B cell (primary cell): ENCODE results near the gene DHRS7B. TPM values are rescaled to one million over a fixed set of nuclear protein-coding genes. Genes with fewer than 3 reads are reported as not detected.

Experiments
- ATAC-seq: fragments of 200-7000 bp; cut with Tn5 transposase; one replicate; pipeline ENCODE4 v1.10.0; 2021; ENCODE audit warnings: low read depth, mild to moderate bottlenecking, moderate number of reproducible peaks, moderate library complexity
- CTCF ChIA-PET: fragments of 350-600 bp; sonication (Branson Sonifier 250); formaldehyde crosslinking; loops from one replicate; lab custom pipeline; 2021; ENCODE audit warnings: antibody characterized with exemption, inconsistent platforms; lab: Charles Lee
- POLR2A ChIA-PET: fragments of 350-600 bp; sonication (Branson Sonifier 250); formaldehyde crosslinking; loops from one replicate; lab custom pipeline; 2021; ENCODE audit warnings: antibody characterized with exemption; lab: Charles Lee
- DNase-seq: peaks from one replicate; pipeline ENCODE4 v3.0.0; 2013
- H2AFZ ChIP-seq: 2 replicates; pipeline ENCODE4 v1.6.1; 2012; ENCODE audit warnings: mild to moderate bottlenecking, low read depth, low read length; ENCODE audit not compliant: insufficient read depth, poor library complexity, severe bottlenecking
- H3K27ac ChIP-seq, 2 donors: 1 replicate in 1 of 2; 2 replicates in 1 of 2; pipeline ENCODE4 v1.5.1; 2012 to 2013; ENCODE audit warnings: low read length in 2 of 2, mild to moderate bottlenecking in 2 of 2, moderate library complexity in 1 of 2
- H3K27me3 ChIP-seq, 4 experiments: fragments of 200-600 bp in 1 of 4; sonication (generic) in 1 of 4; replicated peaks in 1 of 4; 1 replicate in 2 of 4; 2 replicates in 2 of 4; pipeline versions ENCODE4 v1.6.1 to v1.7.0; 2013 to 2016; ENCODE audit warnings: low read length in 3 of 4, mild to moderate bottlenecking in 2 of 4, mixed read lengths in 1 of 4, moderate library complexity in 1 of 4; ENCODE audit not compliant: insufficient read depth in 4 of 4, control insufficient read depth in 3 of 4; ENCODE audit errors: control extremely low read depth in 1 of 4
- H3K36me3 ChIP-seq, 2 experiments: replicated peaks in 1 of 2; 1 replicate in 1 of 2; 2 replicates in 1 of 2; pipeline versions ENCODE4 v1.6.1 to v1.7.1; 2013; ENCODE audit warnings: low read length in 1 of 2; ENCODE audit not compliant: insufficient read depth in 2 of 2, control insufficient read depth in 1 of 2; ENCODE audit errors: control extremely low read depth in 1 of 2, extremely low read depth in 1 of 2
- H3K4me1 ChIP-seq, 2 donors: fragments of 200-600 bp in 1 of 2; sonication (generic) in 1 of 2; 1 replicate in 1 of 2; 2 replicates in 1 of 2; pipeline versions ENCODE4 v1.5.1 to v1.6.1; 2013 to 2017; ENCODE audit warnings: low read length in 2 of 2; ENCODE audit not compliant: control insufficient read depth in 2 of 2, insufficient read depth in 2 of 2
- H3K4me2 ChIP-seq: replicated peaks from 2 replicates; pipeline ENCODE3; 2012; ENCODE audit warnings: mild to moderate bottlenecking, low read depth, low read length; ENCODE audit not compliant: poor library complexity, severe bottlenecking
- H3K4me3 ChIP-seq, 5 experiments: fragments of 200-600 bp in 1 of 5; sonication (generic) in 1 of 5; 1 replicate in 3 of 5; 2 replicates in 2 of 5; pipeline versions ENCODE4 v1.5.1 to v1.7.0; 2011 to 2016; ENCODE audit warnings: low read length in 4 of 5, mild to moderate bottlenecking in 4 of 5, low read depth in 2 of 5, control low read depth in 1 of 5, moderate library complexity in 1 of 5; ENCODE audit not compliant: insufficient read depth in 1 of 5; ENCODE audit errors: control extremely low read depth in 1 of 5, extremely low read depth in 1 of 5
- H3K79me2 ChIP-seq: fragments of 200-600 bp; sonication (generic); one replicate; pipeline ENCODE4 v1.6.0; 2016; ENCODE audit warnings: low read length; ENCODE audit not compliant: control insufficient read depth, insufficient read depth
- H3K9ac ChIP-seq: fragments of 200-600 bp; sonication (generic); 2 replicates; pipeline ENCODE4 v1.6.1; 2017; ENCODE audit warnings: mild to moderate bottlenecking, low read length, moderate library complexity
- H3K9me3 ChIP-seq, 3 donors: one replicate each; pipeline versions ENCODE4 v1.6.1 to v1.7.1; 2013; ENCODE audit warnings: low read length in 2 of 3; ENCODE audit not compliant: control insufficient read depth in 2 of 3, insufficient read depth in 1 of 3; ENCODE audit errors: control extremely low read depth in 1 of 3
- H4K20me1 ChIP-seq: 2 replicates; pipeline ENCODE4 v1.6.0; 2012; ENCODE audit warnings: mild to moderate bottlenecking, low read length; ENCODE audit not compliant: insufficient read depth, control insufficient read depth, poor library complexity, severe bottlenecking
- H3K27ac Mint-ChIP-seq: one replicate; pipeline ENCODE4 v1.8.0; 2021; ENCODE audit warnings: mixed read lengths
- H3K27me3 Mint-ChIP-seq: one replicate; pipeline ENCODE4 v1.8.0; 2021; ENCODE audit warnings: mixed read lengths
- H3K4me1 Mint-ChIP-seq: one replicate; pipeline ENCODE4 v1.8.0; 2021; ENCODE audit warnings: mixed read lengths
- H3K4me3 Mint-ChIP-seq: one replicate; pipeline ENCODE4 v1.8.0; 2021; ENCODE audit warnings: mixed read lengths
- H3K9me3 Mint-ChIP-seq: one replicate; pipeline ENCODE4 v1.8.0; 2022; ENCODE audit warnings: mixed read lengths; ENCODE audit not compliant: insufficient read depth
- CTCF ChIP-seq: fragments of 200-600 bp; IDR thresholded peaks from one replicate; pipeline ENCODE4 v1.8.0; 2022; ENCODE audit warnings: antibody characterized with exemption, mild to moderate bottlenecking
- EZH2 ChIP-seq: IDR thresholded peaks from 2 replicates; pipeline ENCODE4 v1.6.1; 2012; ENCODE audit warnings: borderline replicate concordance, low read depth, mild to moderate bottlenecking, moderate library complexity, low read length; ENCODE audit not compliant: insufficient read depth, poor library complexity, severe bottlenecking
- WGBS: methylation state at CpG from one replicate; pipeline ENCODE4 v1.1.5; 2013; ENCODE audit warnings: missing lambda C conversion rate; ENCODE audit not compliant: insufficient coverage; 5-methylcytosine and 5-hydroxymethylcytosine counted together
- intact Hi-C: fragments of 100-400 bp; cut with micrococcal nuclease; formaldehyde crosslinking; loops from one replicate; pipeline ENCODE4 v1.10.0; 2022
- polyA plus RNA-seq: library from polyadenylated mRNA; depleted of rRNA; stranded (reverse); fragments of >200 nt; gene quantifications from 2 replicates; pipeline ENCODE4 v1.2.3, GENCODE V29; 2012
- total RNA-seq, 2 donors: library from RNA; stranded (reverse); fragments of 120-200 nt in 1 of 2; gene quantifications; 1 replicate in 1 of 2; 2 replicates in 1 of 2; pipeline versions ENCODE4 v1.2.3 to v1.2.4, GENCODE V29; 2013 to 2022

DHRS7B gene
- total and polyA plus RNA-seq, 2 donors (not counting 1 experiment from before 2014, with no cell fraction given): 8.2 to 13.4 TPM

- H3K4me2 ChIP-seq: no peak overlapping the region
- 96% methylated on average over 20 of the region's 20 CpGs for WGBS
- Mint-ChIP-seq H3K27me3 (no peaks in the 10 kb centered on the region), H3K9me3 (no peaks in the 10 kb centered on the region), H3K27ac (no peak overlapping the region), H3K4me3 (no peak overlapping the region), H3K4me1 (peaks cover 28% of the 10 kb centered on the region)
- TF ChIP-seq CTCF: no peak
- no peak for TF ChIP-seq EZH2
- no peak for ATAC-seq
- POLR2A ChIA-PET: no interaction called here
- peaks cover 42% of the 10 kb centered on the region for H3K79me2 ChIP-seq
- no peak overlapping the region for H3K27ac ChIP-seq
- H2AFZ ChIP-seq: no peak overlapping the region
- no peaks in the 10 kb centered on the region for H3K9me3 ChIP-seq
- no peak overlapping the region for H3K4me3 ChIP-seq
- no peak for DNase-seq
- peaks cover 1 to 16% of the 10 kb centered on the region in 2 experiments for H3K36me3 ChIP-seq
- H3K27me3 ChIP-seq: no peaks in the 10 kb centered on the region
- CTCF ChIA-PET: no interaction called here
- H4K20me1 ChIP-seq: peaks cover 64% of the 10 kb centered on the region
- intact Hi-C loops: no loop called here
- no peak overlapping the region for H3K9ac ChIP-seq
- peaks cover 6 to 15% of the 10 kb centered on the region in 2 donors for H3K4me1 ChIP-seq
Measured at GRCh38 chr17:21198411-21198810, 71.6 kb downstream of the DHRS7B start.

DNA sequence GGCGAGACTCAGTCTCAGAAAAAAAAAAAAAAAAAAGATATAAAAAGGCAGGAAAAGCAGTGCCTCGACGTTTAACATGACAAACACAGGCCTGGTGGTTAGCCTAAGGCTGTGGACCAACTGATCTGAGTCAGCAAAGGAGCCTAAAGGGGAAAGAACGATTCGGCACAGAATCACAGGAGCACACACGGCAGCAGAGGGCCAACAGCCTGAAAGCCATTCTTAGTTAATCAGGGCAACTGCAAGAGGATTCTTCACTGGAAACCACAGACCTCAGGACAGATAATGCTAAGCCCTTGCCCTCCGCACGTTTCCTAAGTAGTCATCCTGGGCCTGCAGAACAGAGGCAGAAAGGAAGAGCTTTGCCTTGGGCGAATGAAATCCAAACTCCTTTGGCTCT lies 72.5 kb downstream of the DHRS7B start:
- Histone ChIP-seq H3K79me2 (peaks cover 51% of the 10 kb centered on the region), H3K4me3 (no peak overlapping the region), H2AFZ (no peak overlapping the region), H3K9me3 (no peaks in the 10 kb centered on the region), H3K27ac (no peak overlapping the region), H3K36me3 (peaks cover 1 to 16% of the 10 kb centered on the region in 2 experiments), H3K4me1 (peaks cover 6 to 15% of the 10 kb centered on the region in 2 donors), H3K4me2 (peak overlapping the region; percentile 24), H3K9ac (no peak overlapping the region), H4K20me1 (peaks cover 66% of the 10 kb centered on the region), H3K27me3 (no peaks in the 10 kb centered on the region)
- POLR2A ChIA-PET: no interaction called here
- H3K4me3 Mint-ChIP-seq: no peak overlapping the region
- H3K27ac Mint-ChIP-seq: peak overlapping the region; percentile 21
- intact Hi-C loops: no loop called here
- peaks cover 29% of the 10 kb centered on the region for H3K4me1 Mint-ChIP-seq
- 83% methylated on average over 8 of the region's 9 CpGs for WGBS
- DNase-seq (no peak), ATAC-seq (no peak)
- TF ChIP-seq CTCF (no peak), EZH2 (no peak)
- no peaks in the 10 kb centered on the region for H3K9me3 Mint-ChIP-seq
- H3K27me3 Mint-ChIP-seq: no peaks in the 10 kb centered on the region
- CTCF ChIA-PET: no interaction called here
